ENCODE data around the gene CTPS1. TPM values are rescaled to one million over a fixed set of nuclear protein-coding genes. Genes with fewer than 3 reads are reported as not detected.
A peak's percentile ranks its signal among the peaks of the same experiment; 100 is the strongest.

Gene CTPS1
- total RNA-seq, 1 donor from 2014 or later: 41.2 TPM

- Mint-ChIP-seq H3K27me3 (ENCODE audit: unreplicated experiment) (peaks cover 6% of the 10 kb centered on the region), H3K9me3 (ENCODE audit: unreplicated experiment) (no peaks in the 10 kb centered on the region), H3K4me1 (ENCODE audit: unreplicated experiment) (peaks cover 18% of the 10 kb centered on the region), H3K4me3 (ENCODE audit: unreplicated experiment) (peak overlapping the region; percentile 10), H3K36me3 (ENCODE audit: low read depth, unreplicated experiment) (peaks cover 48% of the 10 kb centered on the region), H3K27ac (ENCODE audit: unreplicated experiment) (no peak overlapping the region)
- no peak for TF ChIP-seq CTCF (IDR thresholded peaks at IDR 0.05; ENCODE audit: unreplicated experiment)
- no peak for DNase-seq (ENCODE audit: low spot score)
Observed at GRCh38 chr1:41046347-41046775, 66.9 kb downstream of the CTPS1 start.

- peaks cover 5% of the 10 kb centered on the region for H3K27me3 Mint-ChIP-seq (ENCODE audit: unreplicated experiment)
- H3K27ac Mint-ChIP-seq (ENCODE audit: unreplicated experiment): no peak overlapping the region
- H3K4me3 Mint-ChIP-seq (ENCODE audit: unreplicated experiment): no peak overlapping the region
- peaks cover 47% of the 10 kb centered on the region for H3K36me3 Mint-ChIP-seq (ENCODE audit: low read depth, unreplicated experiment)
- no peak for TF ChIP-seq CTCF (IDR thresholded peaks at IDR 0.05; ENCODE audit: unreplicated experiment)
- peaks cover 18% of the 10 kb centered on the region for H3K4me1 Mint-ChIP-seq (ENCODE audit: unreplicated experiment)
- no peak for DNase-seq (ENCODE audit: low spot score)
- H3K9me3 Mint-ChIP-seq (ENCODE audit: unreplicated experiment): no peaks in the 10 kb centered on the region
Observed at GRCh38 chr1:41048540-41048939, 69.0 kb downstream of the CTPS1 start.

GRCh38 chr1:41051022-41051421 lies 71.5 kb downstream of the CTPS1 start:
- Mint-ChIP-seq H3K27ac (ENCODE audit: unreplicated experiment) (no peak overlapping the region), H3K9me3 (ENCODE audit: unreplicated experiment) (no peaks in the 10 kb centered on the region), H3K27me3 (ENCODE audit: unreplicated experiment) (no peaks in the 10 kb centered on the region), H3K36me3 (ENCODE audit: low read depth, unreplicated experiment) (peaks cover 40% of the 10 kb centered on the region), H3K4me3 (ENCODE audit: unreplicated experiment) (no peak overlapping the region), H3K4me1 (ENCODE audit: unreplicated experiment) (peaks cover under 1% of the 10 kb centered on the region)
- no peak for DNase-seq (ENCODE audit: low spot score)
- TF ChIP-seq CTCF (IDR thresholded peaks at IDR 0.05; ENCODE audit: unreplicated experiment): no peak

- no peaks in the 10 kb centered on the region for H3K9me3 Mint-ChIP-seq (ENCODE audit: unreplicated experiment)
- no peak overlapping the region for H3K27ac Mint-ChIP-seq (ENCODE audit: unreplicated experiment)
- peaks cover 4% of the 10 kb centered on the region for H3K27me3 Mint-ChIP-seq (ENCODE audit: unreplicated experiment)
- no peak for DNase-seq (ENCODE audit: low spot score)
- H3K36me3 Mint-ChIP-seq (ENCODE audit: low read depth, unreplicated experiment): peaks cover 29% of the 10 kb centered on the region
- no peak overlapping the region for H3K4me3 Mint-ChIP-seq (ENCODE audit: unreplicated experiment)
- no peaks in the 10 kb centered on the region for H3K4me1 Mint-ChIP-seq (ENCODE audit: unreplicated experiment)
- no peak for TF ChIP-seq CTCF (IDR thresholded peaks at IDR 0.05; ENCODE audit: unreplicated experiment)
Observed at GRCh38 chr1:41053316-41053715, 73.8 kb downstream of the CTPS1 start.

GRCh38 chr1:41056907-41057306 lies 77.4 kb downstream of the CTPS1 start:
- Mint-ChIP-seq H3K27ac (ENCODE audit: unreplicated experiment) (no peak overlapping the region), H3K36me3 (ENCODE audit: low read depth, unreplicated experiment) (peaks cover 46% of the 10 kb centered on the region), H3K27me3 (ENCODE audit: unreplicated experiment) (peaks cover 7% of the 10 kb centered on the region), H3K4me3 (ENCODE audit: unreplicated experiment) (no peak overlapping the region), H3K4me1 (ENCODE audit: unreplicated experiment) (no peaks in the 10 kb centered on the region), H3K9me3 (ENCODE audit: unreplicated experiment) (no peaks in the 10 kb centered on the region)
- DNase-seq (ENCODE audit: low spot score): no peak
- TF ChIP-seq CTCF (IDR thresholded peaks at IDR 0.05; ENCODE audit: unreplicated experiment): no peak

Other genes starting within 250 kb of the CTPS1 start
- 1.5 TPM for gene KCNQ4, start 195.9 kb upstream of the CTPS1 start, total RNA-seq (ENCODE audit: unreplicated experiment)
- 3.6 TPM for gene CITED4, start 117.3 kb upstream of the CTPS1 start, total RNA-seq (ENCODE audit: unreplicated experiment)
- gene SLFNL1, start 42.0 kb downstream of the CTPS1 start, total RNA-seq (ENCODE audit: unreplicated experiment): 0.38 TPM

Measured in endothelial cell (in vitro differentiated cells).